Stimulated activated naive CD4-positive, alpha-beta T cell (primary cell): ENCODE results near the gene SUSD4.
A peak's percentile ranks its signal among the peaks of the same experiment; 100 is the strongest.
"Not testable (repeated sequence)": the region's sequence is repeated elsewhere in the genome, so short reads cannot be mapped to it uniquely, and the experiment has no call there.

Source experiments
- DNase-seq, 6 experiments: peaks; one replicate each; lab custom pipeline; 2025; lab: John Stamatoyannopoulos, UW

The SUSD4 gene

GRCh38 chr1:223363856-223364684 is at the start of gene SUSD4:
Gene SUSD4, minus strand, starts transcription at chr1:223364176. Its CDS starts 751 bp downstream, at chr1:223363425.
- peak; percentile 73 to 87 (median 77) for DNase-seq

DNA sequence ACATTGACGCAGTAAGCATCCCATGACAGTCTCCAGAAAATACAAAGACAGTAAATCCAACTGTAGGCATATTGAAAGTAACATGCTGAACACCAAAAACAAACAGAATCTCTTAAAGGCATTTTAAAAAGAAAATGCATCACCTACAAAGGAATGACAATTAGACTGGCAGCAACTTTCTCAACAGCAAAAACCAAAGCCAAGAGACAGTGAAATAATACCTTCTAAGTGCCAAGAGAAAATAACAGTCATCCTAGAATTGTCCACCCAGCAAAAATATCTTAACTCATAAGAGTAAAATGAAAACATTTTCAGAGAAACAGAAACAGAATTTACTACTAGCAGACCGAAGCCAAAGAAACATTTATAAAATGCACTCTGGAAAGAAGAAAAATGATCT is 49.2 kb upstream of the SUSD4 start:
- no peak for DNase-seq

DNA sequence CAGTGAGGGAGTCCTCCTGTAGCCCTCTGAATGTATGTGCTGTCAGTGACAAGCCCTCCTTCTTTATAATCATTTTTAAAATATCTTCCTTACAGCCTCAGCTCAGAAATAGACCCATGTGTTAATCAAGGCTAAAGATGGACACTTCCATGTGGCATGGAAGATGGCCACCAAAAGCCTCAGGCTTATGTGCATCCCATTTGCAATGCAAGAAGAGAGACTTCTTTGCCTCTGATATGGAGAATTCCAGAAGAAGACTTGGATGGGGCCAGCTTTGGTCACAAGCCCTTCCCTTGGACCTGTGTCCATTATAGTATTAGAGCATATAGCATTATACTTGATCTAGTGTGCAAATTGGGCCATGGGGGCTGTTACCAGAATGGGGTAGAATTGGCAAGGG is 47.7 kb upstream of the SUSD4 start:
- no peak for DNase-seq

DNA sequence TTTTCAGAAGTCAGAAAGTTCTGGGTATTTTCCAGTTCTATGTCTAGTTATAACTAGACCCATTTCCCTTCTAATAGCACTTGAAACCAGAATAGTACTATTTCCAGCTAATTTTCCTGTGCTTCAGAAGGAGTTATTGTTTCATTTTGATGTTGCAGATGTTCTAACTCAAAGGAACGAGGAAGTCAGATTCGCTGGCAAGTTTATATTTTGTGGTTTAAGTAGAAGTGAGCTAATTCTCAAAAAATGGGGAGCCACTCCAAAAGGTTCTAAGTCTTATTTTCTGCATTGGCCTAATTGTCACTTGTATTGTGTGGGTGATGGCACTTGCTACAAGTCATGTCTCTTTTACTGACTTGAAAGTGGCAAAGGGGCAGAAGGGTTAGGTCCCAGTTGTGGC is 47.3 kb upstream of the SUSD4 start:
- no peak for DNase-seq

- no peak for DNase-seq
Observed at GRCh38 chr1:223410036-223410435, 46.1 kb upstream of the SUSD4 start.

GRCh38 chr1:223405507-223405906 is 41.5 kb upstream of the SUSD4 start:
- DNase-seq: peak in 2 of 6 experiments; percentile 4 to 37

DNA sequence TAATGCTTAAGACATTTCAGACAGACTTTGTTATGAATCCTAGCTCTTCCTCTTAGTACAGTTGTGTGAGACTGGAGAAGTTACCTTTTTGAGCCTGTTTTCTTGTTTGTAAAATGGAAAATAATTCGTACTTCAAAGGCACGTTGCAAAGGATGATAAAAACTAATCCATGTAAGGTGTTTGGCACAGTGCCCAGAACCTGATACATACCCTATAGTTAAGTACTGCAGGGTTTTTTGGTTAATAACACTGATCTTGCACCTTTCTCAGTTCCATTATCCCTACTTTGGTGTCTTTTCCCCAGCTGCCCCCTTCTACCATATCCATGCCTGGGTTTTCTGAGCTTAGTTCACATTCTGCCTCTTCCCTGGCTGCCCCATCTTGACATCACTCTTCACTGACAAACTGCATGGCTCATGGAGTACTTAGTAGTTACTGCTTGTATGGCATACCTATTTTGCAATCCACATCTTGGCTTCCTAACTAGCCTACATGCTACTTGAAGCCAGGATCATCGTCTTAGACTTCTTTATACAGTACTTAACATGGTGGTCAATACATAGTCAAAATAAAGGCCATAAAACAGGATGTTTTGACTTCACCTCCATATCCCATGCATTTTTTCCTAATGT is 39.3 kb upstream of the SUSD4 start:
- no peak for DNase-seq

DNA sequence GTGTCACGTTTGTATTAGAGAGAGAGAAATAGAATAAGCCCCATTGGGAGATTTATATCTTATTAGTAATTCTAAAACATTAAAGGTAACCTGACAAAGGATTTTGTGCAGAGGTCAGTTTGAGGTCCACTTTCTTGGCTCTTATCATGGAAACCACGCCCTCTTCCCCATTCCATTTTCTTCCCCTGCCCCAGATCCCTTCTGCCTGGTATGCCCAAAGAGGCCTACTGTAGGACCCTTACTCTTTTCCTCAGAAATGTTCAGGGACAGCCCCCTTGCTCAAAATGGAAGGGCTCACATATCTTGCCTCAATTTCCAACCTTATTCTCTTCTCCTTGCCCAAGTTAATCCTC is 38.8 kb upstream of the SUSD4 start:
- no peak for DNase-seq

GRCh38 chr1:223401873-223402789 is 38.2 kb upstream of the SUSD4 start:
- DNase-seq: no peak

- not testable (repeated sequence) for DNase-seq
Observed at GRCh38 chr1:223399393-223399792, 35.4 kb upstream of the SUSD4 start.

DNA sequence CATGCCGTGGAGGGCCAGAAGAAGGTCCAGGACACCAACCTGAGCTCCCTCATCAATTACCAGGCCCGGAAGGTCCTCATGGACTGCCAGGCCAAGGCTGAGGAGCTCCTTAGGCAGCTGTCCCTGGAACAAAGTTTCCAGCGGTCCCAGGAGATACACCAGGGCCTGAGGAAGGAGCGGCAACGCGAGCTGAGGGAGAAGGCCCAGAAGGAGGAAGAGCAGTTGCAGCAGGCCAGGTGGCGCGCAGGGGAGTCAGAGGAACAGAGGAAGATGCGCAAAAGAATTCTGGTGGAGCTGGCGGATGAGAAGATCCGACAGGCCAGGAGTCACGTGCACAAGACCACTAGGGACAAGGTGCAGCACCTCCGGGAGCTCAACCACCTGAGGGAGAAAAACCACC is 30.7 kb upstream of the SUSD4 start:
- DNase-seq: no peak

DNA sequence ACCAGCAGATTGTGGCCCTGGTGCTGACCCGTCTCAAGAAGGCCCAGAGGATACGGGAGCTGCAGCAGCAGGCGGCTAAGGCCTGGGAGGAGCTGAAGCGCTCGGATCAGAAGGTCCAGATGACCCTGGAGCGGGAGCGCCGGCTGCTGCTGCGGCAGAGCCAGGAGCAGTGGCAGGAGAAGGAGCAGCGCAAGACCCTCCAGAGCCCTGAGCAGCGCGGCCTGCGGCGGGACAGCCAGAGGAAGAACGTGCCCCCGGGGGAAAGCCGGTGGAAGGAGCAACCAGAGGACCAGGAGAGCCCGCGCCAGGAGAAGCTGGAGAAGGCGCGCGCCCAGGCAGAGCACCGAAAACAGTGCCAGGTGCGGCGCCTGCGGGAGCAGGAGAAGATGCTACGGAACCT is 30.3 kb upstream of the SUSD4 start:
- no peak for DNase-seq

- DNase-seq: no peak
Observed at GRCh38 chr1:223393275-223394214, 29.6 kb upstream of the SUSD4 start, which contains the start of gene CCDC185. Gene CCDC185, plus strand, starts transcription at chr1:223393415. Its CDS starts 61 bp downstream, at chr1:223393476.

DNA sequence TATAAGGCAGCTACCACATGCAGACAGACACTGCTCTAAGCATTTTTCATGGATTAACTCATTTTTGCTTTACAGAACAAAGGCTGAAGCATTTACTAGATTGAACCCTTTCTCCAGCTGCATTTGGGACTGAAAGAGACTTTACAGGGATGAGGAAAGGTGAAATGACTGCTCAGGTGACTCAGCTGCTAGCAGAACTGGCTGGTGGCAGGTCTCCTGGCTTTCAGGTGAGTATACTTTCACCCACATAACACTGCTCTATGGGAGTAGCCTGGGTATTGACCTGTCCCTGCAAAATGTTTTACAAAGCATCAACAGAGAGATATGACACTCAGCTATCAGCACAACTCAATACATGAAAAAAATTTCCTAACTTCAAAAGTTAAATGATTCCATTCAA is 26.6 kb upstream of the SUSD4 start:
- no peak for DNase-seq

- no peak for DNase-seq
Observed at GRCh38 chr1:223386013-223386412, 22.0 kb upstream of the SUSD4 start.

DNA sequence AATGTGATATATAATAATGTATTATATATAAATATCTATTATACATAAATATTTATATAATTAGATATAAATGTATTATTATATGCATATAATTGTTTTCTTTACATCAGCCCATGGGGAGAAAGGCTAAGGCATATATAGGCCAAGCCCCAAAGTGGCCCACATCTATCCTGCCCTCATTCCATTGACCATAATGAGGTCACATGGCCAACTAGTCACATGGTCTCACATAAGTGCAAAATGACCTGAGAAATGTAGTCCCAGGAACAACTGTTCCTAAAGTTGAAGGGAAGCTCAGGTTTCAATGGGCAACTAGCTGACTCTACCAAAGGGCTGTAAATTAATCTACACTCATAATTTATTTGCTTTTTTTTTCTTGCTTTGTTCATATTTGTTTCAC is 14.8 kb upstream of the SUSD4 start:
- DNase-seq: no peak

- no peak for DNase-seq
Observed at GRCh38 chr1:223374064-223374610, 10.2 kb upstream of the SUSD4 start.

DNA sequence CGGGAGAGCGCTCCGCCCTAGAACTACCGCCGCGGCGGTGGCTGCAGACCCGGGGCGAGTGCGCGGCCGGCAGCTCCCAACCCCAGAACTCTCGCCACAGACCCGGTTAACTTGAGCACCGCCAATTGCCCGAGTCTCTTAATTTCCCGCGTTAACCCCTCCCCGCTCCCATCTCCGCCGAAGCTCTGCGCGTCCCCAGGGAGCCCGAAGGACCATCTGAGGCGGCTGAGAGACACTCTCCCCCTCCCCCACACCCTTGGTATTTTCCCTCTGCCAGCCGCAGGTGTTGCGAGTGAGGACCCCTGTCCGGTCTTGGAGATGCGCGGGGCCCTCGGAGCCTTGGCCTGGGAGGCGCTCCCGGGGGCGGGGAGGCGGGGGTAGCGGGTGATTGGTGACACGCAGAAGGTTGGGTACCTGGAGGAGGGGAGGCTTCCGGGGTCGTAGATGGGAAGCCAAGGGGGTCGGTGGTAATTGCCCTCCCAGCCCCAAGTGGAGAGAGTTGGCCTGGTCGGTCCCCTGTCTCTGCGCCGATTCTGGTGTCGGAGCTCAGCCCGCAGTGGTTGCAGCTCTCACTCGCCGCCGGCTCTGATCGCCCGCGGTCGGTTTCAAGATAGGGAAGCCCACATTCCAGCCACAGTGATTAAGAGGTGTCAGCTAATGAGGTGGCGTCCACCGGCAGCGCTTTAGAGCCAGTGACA is 858 bp upstream of the SUSD4 start:
- DNase-seq: peak in 4 of 6 experiments; percentile 27 to 34 (median 27)

DNA sequence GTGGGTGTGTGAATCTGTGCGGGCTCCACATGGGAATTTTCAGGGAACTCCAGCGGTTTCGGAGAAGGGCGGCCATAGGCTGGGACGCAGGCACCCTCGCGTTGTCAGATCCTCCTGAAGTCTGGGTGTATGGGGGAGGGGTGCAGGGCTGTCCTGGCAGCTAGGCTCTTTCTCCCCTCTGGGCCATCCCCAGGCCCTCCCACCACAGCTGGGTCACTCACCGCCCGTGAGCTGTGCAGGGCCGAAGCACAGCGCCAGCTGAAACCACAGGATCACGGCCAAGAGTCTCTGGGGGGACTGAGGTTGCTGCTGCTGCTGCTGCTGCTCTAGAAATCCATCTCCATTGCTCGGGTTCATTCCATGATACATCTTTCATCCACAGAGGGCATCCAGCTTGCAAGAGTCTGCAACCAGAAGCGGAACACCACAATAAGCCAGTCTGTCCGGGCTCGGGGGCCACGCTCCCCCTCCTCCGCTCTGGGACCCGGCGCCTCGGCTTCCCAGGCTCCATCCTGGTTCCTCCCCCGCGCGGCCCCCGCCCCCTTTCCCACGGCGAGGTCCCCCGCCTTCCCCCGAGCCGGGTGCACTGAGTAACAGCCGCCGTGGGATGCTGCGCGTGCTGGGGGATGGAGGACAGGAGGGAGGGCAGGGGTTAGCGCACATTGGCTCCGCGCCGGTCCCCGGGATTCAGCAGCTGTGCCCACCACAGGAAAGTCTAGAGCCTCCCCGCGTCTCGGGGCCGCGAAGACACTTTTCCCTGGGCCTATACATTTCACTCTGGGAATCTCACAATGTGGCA is 720 bp downstream of the SUSD4 start:
- peak in 5 of 6 experiments; percentile 16 to 43 (median 36) for DNase-seq
